Measurements from ENCODE around the gene DBF4B.

GRCh38 chr17:44769647-44770084, 61.2 kb downstream of the DBF4B start:
- TF ChIP-seq EP300 (IDR thresholded peaks at IDR 0.05) (no peak), POLR2AphosphoS5 (IDR thresholded peaks at IDR 0.05) (no peak), POLR2A (IDR thresholded peaks at IDR 0.05) (no peak)
- TF ChIP-seq, protein P1, sequence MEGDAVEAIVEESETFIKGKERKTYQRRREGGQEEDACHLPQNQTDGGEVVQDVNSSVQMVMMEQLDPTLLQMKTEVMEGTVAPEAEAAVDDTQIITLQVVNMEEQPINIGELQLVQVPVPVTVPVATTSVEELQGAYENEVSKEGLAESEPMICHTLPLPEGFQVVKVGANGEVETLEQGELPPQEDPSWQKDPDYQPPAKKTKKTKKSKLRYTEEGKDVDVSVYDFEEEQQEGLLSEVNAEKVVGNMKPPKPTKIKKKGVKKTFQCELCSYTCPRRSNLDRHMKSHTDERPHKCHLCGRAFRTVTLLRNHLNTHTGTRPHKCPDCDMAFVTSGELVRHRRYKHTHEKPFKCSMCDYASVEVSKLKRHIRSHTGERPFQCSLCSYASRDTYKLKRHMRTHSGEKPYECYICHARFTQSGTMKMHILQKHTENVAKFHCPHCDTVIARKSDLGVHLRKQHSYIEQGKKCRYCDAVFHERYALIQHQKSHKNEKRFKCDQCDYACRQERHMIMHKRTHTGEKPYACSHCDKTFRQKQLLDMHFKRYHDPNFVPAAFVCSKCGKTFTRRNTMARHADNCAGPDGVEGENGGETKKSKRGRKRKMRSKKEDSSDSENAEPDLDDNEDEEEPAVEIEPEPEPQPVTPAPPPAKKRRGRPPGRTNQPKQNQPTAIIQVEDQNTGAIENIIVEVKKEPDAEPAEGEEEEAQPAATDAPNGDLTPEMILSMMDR (IDR thresholded peaks at IDR 0.05) = no peak

Measured in sigmoid colon (tissue), 4 donors.